Fibroblast of skin of abdomen (primary cell): Measurements from ENCODE around the gene PARVG.

Source experiments
- DNase-seq: peaks from one replicate; pipeline ENCODE4 v3.0.0-alpha.2; 2013

PARVG gene

GRCh38 chr22:44245438-44245837, 64.7 kb downstream of the PARVG start:
- DNase-seq: no peak

GRCh38 chr22:44245867-44246266, 65.1 kb downstream of the PARVG start:
- no peak for DNase-seq

- no peak for DNase-seq
These were observed 66.0 kb downstream of the PARVG start for GRCh38 chr22:44246615-44247326.

GRCh38 chr22:44247346-44247745, 66.6 kb downstream of the PARVG start:
- no peak for DNase-seq

- no peak for DNase-seq
These were observed 67.5 kb downstream of the PARVG start for GRCh38 chr22:44247923-44248892.

GRCh38 chr22:44248926-44249325, 68.2 kb downstream of the PARVG start:
- DNase-seq: no peak

GRCh38 chr22:44249376-44250147, 68.8 kb downstream of the PARVG start:
- no peak for DNase-seq

GRCh38 chr22:44254811-44255210, 74.1 kb downstream of the PARVG start:
- no peak for DNase-seq

- no peak for DNase-seq
These were observed 75.4 kb downstream of the PARVG start for GRCh38 chr22:44256085-44256484.

GRCh38 chr22:44256556-44257485, 76.1 kb downstream of the PARVG start:
- no peak for DNase-seq
